GM18868 (cell line): ENCODE results near the gene NBR1.
"Not testable (repeated sequence)": the region's sequence is repeated elsewhere in the genome, so short reads cannot be mapped to it uniquely, and the experiment has no call there.

Experiments
- ATAC-seq: cut with Tn5 transposase; IDR thresholded peaks from one replicate; pipeline ENCODE4 v1.9.1; 2021; ENCODE audit warnings: mild to moderate bottlenecking, moderate library complexity; ENCODE audit not compliant: unreplicated experiment

The NBR1 gene

GRCh38 chr17:43170766-43171585 is at the start of gene NBR1:
TSS of gene NBR1 (plus strand) at chr17:43171214. CDS start at chr17:43175800, 4,586 bp downstream.
- ATAC-seq = peak; percentile 80

- ATAC-seq = peak; percentile 97
Observed at GRCh38 chr17:43125133-43125966, 45.7 kb upstream of the NBR1 start, which contains the start of gene BRCA1. TSS of gene BRCA1 (minus strand) at chr17:43125364. CDS start at chr17:43124096, 1,268 bp downstream.

GRCh38 chr17:43125967-43126910 is 44.8 kb upstream of the NBR1 start:
- ATAC-seq = no peak

GRCh38 chr17:43126911-43127290 is 44.1 kb upstream of the NBR1 start:
- ATAC-seq = no peak

- not testable (repeated sequence) for ATAC-seq
Observed at GRCh38 chr17:43127333-43127876, 43.6 kb upstream of the NBR1 start.

- ATAC-seq = no peak
Observed at GRCh38 chr17:43129671-43130010, 41.4 kb upstream of the NBR1 start.

- no peak for ATAC-seq
Observed at GRCh38 chr17:43132117-43132516, 38.9 kb upstream of the NBR1 start.

GRCh38 chr17:43133439-43133838 is 37.6 kb upstream of the NBR1 start:
- ATAC-seq = not testable (repeated sequence)

- ATAC-seq = no peak
Observed at GRCh38 chr17:43134774-43135453, 36.1 kb upstream of the NBR1 start.

- no peak for ATAC-seq
Observed at GRCh38 chr17:43135454-43135819, 35.6 kb upstream of the NBR1 start.

GRCh38 chr17:43136574-43136973 is 34.4 kb upstream of the NBR1 start:
- ATAC-seq = not testable (repeated sequence)

- not testable (repeated sequence) for ATAC-seq
Observed at GRCh38 chr17:43138531-43138930, 32.5 kb upstream of the NBR1 start.

GRCh38 chr17:43140396-43141332 is 30.4 kb upstream of the NBR1 start:
- ATAC-seq = no peak

- no peak for ATAC-seq
Observed at GRCh38 chr17:43142153-43142552, 28.9 kb upstream of the NBR1 start.

- ATAC-seq = no peak
Observed at GRCh38 chr17:43143201-43143600, 27.8 kb upstream of the NBR1 start.

GRCh38 chr17:43146649-43147048 is 24.4 kb upstream of the NBR1 start:
- no peak for ATAC-seq

GRCh38 chr17:43151880-43152456 is 19.0 kb upstream of the NBR1 start:
- ATAC-seq = no peak

GRCh38 chr17:43153197-43153835 is 17.7 kb upstream of the NBR1 start:
- not testable (repeated sequence) for ATAC-seq
